Osteocyte (in vitro differentiated cells): ENCODE measurements around the gene RSPH1. TPM values are rescaled to one million over a fixed set of nuclear protein-coding genes. Genes with fewer than 3 reads are reported as not detected.
"Not testable (repeated sequence)": the region's sequence is repeated elsewhere in the genome, so short reads cannot be mapped to it uniquely, and the experiment has no call there.

Experiments
- DNase-seq: peaks from one replicate; pipeline ENCODE4 v3.0.0; 2021; ENCODE audit warnings: mixed read lengths; ENCODE audit not compliant: unreplicated experiment; ENCODE audit errors: extremely low spot score
- H3K27ac Mint-ChIP-seq: one replicate; pipeline ENCODE4 v1.8.0; 2021; ENCODE audit warnings: mild to moderate bottlenecking, mixed read lengths; ENCODE audit not compliant: unreplicated experiment
- H3K27me3 Mint-ChIP-seq: one replicate; pipeline ENCODE4 v1.8.0; 2021; ENCODE audit warnings: mixed read lengths; ENCODE audit not compliant: unreplicated experiment
- H3K36me3 Mint-ChIP-seq: one replicate; pipeline ENCODE4 v1.8.0; 2021; ENCODE audit warnings: mixed read lengths; ENCODE audit not compliant: unreplicated experiment
- H3K4me1 Mint-ChIP-seq: one replicate; pipeline ENCODE4 v1.8.0; 2021; ENCODE audit warnings: mixed read lengths; ENCODE audit not compliant: unreplicated experiment
- H3K4me3 Mint-ChIP-seq: one replicate; pipeline ENCODE4 v1.8.0; 2021; ENCODE audit warnings: mild to moderate bottlenecking, moderate library complexity, mixed read lengths; ENCODE audit not compliant: unreplicated experiment
- H3K9me3 Mint-ChIP-seq: one replicate; pipeline ENCODE4 v1.8.0; 2021; ENCODE audit warnings: mixed read lengths; ENCODE audit not compliant: unreplicated experiment
- CTCF ChIP-seq: fragments of 200-600 bp; sonication (generic); IDR thresholded peaks from 2 replicates; pipeline ENCODE4 v1.5.0; 2021; ENCODE audit warnings: antibody characterized with exemption, mild to moderate bottlenecking, moderate library complexity
- total RNA-seq: library from RNA; stranded (reverse); gene quantifications from 2 replicates; pipeline ENCODE4 v1.2.1, GENCODE V29; 2021

The RSPH1 gene
- total RNA-seq, 1 donor from 2014 or later: 0.19 TPM

GRCh38 chr21:42471716-42472330 is 24.2 kb downstream of the RSPH1 start:
- no peak for DNase-seq
- H3K9me3 Mint-ChIP-seq: no peaks in the 10 kb centered on the region
- H3K27ac Mint-ChIP-seq: no peak overlapping the region
- no peak overlapping the region for H3K4me3 Mint-ChIP-seq
- no peaks in the 10 kb centered on the region for H3K36me3 Mint-ChIP-seq
- peaks cover 14% of the 10 kb centered on the region for H3K4me1 Mint-ChIP-seq
- TF ChIP-seq CTCF: no peak
- peaks cover 10% of the 10 kb centered on the region for H3K27me3 Mint-ChIP-seq

- H3K4me3 Mint-ChIP-seq: no peak overlapping the region
These were observed 24.8 kb downstream of the RSPH1 start for GRCh38 chr21:42471206-42471605.

GRCh38 chr21:42469726-42470125 is 26.3 kb downstream of the RSPH1 start:
- not testable (repeated sequence) for H3K27ac Mint-ChIP-seq, H3K4me3 Mint-ChIP-seq, H3K36me3 Mint-ChIP-seq, DNase-seq, H3K9me3 Mint-ChIP-seq
- peaks cover 10% of the 10 kb centered on the region for H3K27me3 Mint-ChIP-seq
- H3K4me1 Mint-ChIP-seq: peaks cover 23% of the 10 kb centered on the region

More at GRCh38 chr21:42471206-42471605, 24.8 kb downstream of the RSPH1 start:
- no peaks in the 10 kb centered on the region for H3K9me3 Mint-ChIP-seq
- H3K36me3 Mint-ChIP-seq: no peaks in the 10 kb centered on the region
- DNase-seq: no peak
- H3K4me1 Mint-ChIP-seq: peaks cover 14% of the 10 kb centered on the region
- peaks cover 10% of the 10 kb centered on the region for H3K27me3 Mint-ChIP-seq
- no peak for TF ChIP-seq CTCF
- H3K27ac Mint-ChIP-seq: no peak overlapping the region

- Mint-ChIP-seq H3K4me1 (peaks cover 20% of the 10 kb centered on the region), H3K4me3 (no peak overlapping the region), H3K27ac (no peak overlapping the region), H3K36me3 (no peaks in the 10 kb centered on the region), H3K9me3 (no peaks in the 10 kb centered on the region), H3K27me3 (peaks cover 10% of the 10 kb centered on the region)
- no peak for DNase-seq
- TF ChIP-seq CTCF: no peak
These were observed 26.8 kb downstream of the RSPH1 start for GRCh38 chr21:42469272-42469671.

- no peak for DNase-seq
- Mint-ChIP-seq H3K36me3 (no peaks in the 10 kb centered on the region), H3K27ac (no peak overlapping the region), H3K27me3 (peaks cover 10% of the 10 kb centered on the region), H3K9me3 (no peaks in the 10 kb centered on the region), H3K4me3 (no peak overlapping the region), H3K4me1 (peaks cover 16% of the 10 kb centered on the region)
- TF ChIP-seq CTCF: no peak
These were observed 27.4 kb downstream of the RSPH1 start for GRCh38 chr21:42468491-42469131.
